HEK293 (cell line): ENCODE results near the gene ZNF783.

Experiments
- CTCF ChIA-PET: fragments of 350-600 bp; formaldehyde crosslinking; extraction: SDS; loops from one replicate; lab custom pipeline; 2021; ENCODE audit warnings: antibody characterized with exemption; lab: Yijun Ruan, JAX
- POLR2A ChIA-PET: fragments of 300-600 bp; formaldehyde crosslinking; extraction: SDS; loops from one replicate; lab custom pipeline; 2020; ENCODE audit warnings: antibody characterized with exemption, inconsistent platforms; lab: Yijun Ruan, JAX
- H3K27ac ChIP-seq: fragments of 200-500 bp; sonication (Bioruptor generic); 2 replicates; pipeline ENCODE4 v1.5.1; 2014; ENCODE audit warnings: low read depth, low read length, control low read depth, inconsistent platforms; ENCODE audit errors: extremely low read depth
- H3K36me3 ChIP-seq, 2 experiments: fragments of 200-500 bp in 1 of 2; sonication (Bioruptor generic) in 1 of 2; 1 replicate in 1 of 2; 2 replicates in 1 of 2; pipeline ENCODE4 v1.5.1; 2014 to 2017; ENCODE audit warnings: inconsistent platforms in 2 of 2, low read length in 2 of 2; ENCODE audit not compliant: control insufficient read depth in 2 of 2, insufficient read depth in 1 of 2
- H3K4me1 ChIP-seq: fragments of 200-500 bp; sonication (Bioruptor generic); 2 replicates; pipeline ENCODE4 v1.5.1; 2014; ENCODE audit warnings: mild to moderate bottlenecking, low read length, inconsistent platforms; ENCODE audit not compliant: control insufficient read depth, insufficient read depth
- H3K4me3 ChIP-seq: 2 replicates; pipeline ENCODE4 v1.5.1; 2011; ENCODE audit warnings: low read depth, mild to moderate bottlenecking, control low read depth, low read length, moderate library complexity
- H3K9me3 ChIP-seq: fragments of 200-500 bp; sonication (Bioruptor generic); 2 replicates; pipeline ENCODE4 v1.5.1; 2014; ENCODE audit warnings: low read depth, low read length, inconsistent platforms; ENCODE audit not compliant: control insufficient read depth, insufficient read depth
- AEBP2 ChIP-seq: fragments of 450-650 bp; formaldehyde crosslinking; IDR thresholded peaks from 2 replicates; pipeline ENCODE4 v1.5.1; 2016; ENCODE audit warnings: missing biosample characterization, missing genetic modification characterization, borderline replicate concordance
- HOXD13 ChIP-seq: sonication (generic); formaldehyde crosslinking; IDR thresholded peaks from 2 replicates; pipeline ENCODE4 v1.8.0; 2022; ENCODE audit warnings: missing genetic modification reagents, borderline replicate concordance
- KLF17 ChIP-seq: fragments of 450-650 bp; formaldehyde crosslinking; IDR thresholded peaks from 2 replicates; pipeline ENCODE4 v1.5.1; 2016; ENCODE audit warnings: missing biosample characterization, missing genetic modification characterization
- KLF8 ChIP-seq: fragments of 450-650 bp; formaldehyde crosslinking; IDR thresholded peaks from 2 replicates; pipeline ENCODE4 v1.5.1; 2016; ENCODE audit warnings: missing biosample characterization, missing genetic modification characterization
- KLF9 ChIP-seq: fragments of 450-650 bp; formaldehyde crosslinking; IDR thresholded peaks from 2 replicates; pipeline ENCODE4 v1.5.1; 2016; ENCODE audit warnings: missing biosample characterization, missing genetic modification characterization, low read depth
- ZFP41 ChIP-seq: fragments of 450-650 bp; formaldehyde crosslinking; IDR thresholded peaks from 2 replicates; pipeline ENCODE4 v1.5.1; 2016; ENCODE audit warnings: missing biosample characterization, missing genetic modification characterization, borderline replicate concordance
- ZNF148 ChIP-seq: fragments of 450-650 bp; formaldehyde crosslinking; IDR thresholded peaks from 2 replicates; pipeline ENCODE4 v1.5.0; 2017; ENCODE audit warnings: missing biosample characterization, missing genetic modification characterization, borderline replicate concordance
- ZNF16 ChIP-seq: fragments of 450-650 bp; formaldehyde crosslinking; IDR thresholded peaks from 2 replicates; pipeline ENCODE4 v1.5.1; 2016; ENCODE audit warnings: low read depth, missing biosample characterization, missing genetic modification characterization
- ZNF19 ChIP-seq: fragments of 450-650 bp; formaldehyde crosslinking; IDR thresholded peaks from 2 replicates; pipeline ENCODE4; 2016; ENCODE audit warnings: missing biosample characterization, missing genetic modification characterization, low read depth
- ZNF292 ChIP-seq: fragments of 450-650 bp; formaldehyde crosslinking; IDR thresholded peaks from 2 replicates; pipeline ENCODE4 v1.5.1; 2016; ENCODE audit warnings: low read depth, missing biosample characterization, missing genetic modification characterization, borderline replicate concordance
- ZNF391 ChIP-seq: fragments of 450-650 bp; formaldehyde crosslinking; IDR thresholded peaks from 2 replicates; pipeline ENCODE4 v1.5.1; 2016; ENCODE audit warnings: low read depth, missing biosample characterization, missing genetic modification characterization, borderline replicate concordance
- ZNF398 ChIP-seq: fragments of 450-650 bp; formaldehyde crosslinking; IDR thresholded peaks from 2 replicates; pipeline ENCODE4 v1.5.1; 2017; ENCODE audit warnings: missing biosample characterization, missing genetic modification characterization
- ZNF423 ChIP-seq: fragments of 450-650 bp; formaldehyde crosslinking; IDR thresholded peaks from 2 replicates; pipeline ENCODE4 v1.5.1; 2016; ENCODE audit warnings: missing biosample characterization, missing genetic modification characterization
- ZNF561 ChIP-seq: fragments of 450-650 bp; IDR thresholded peaks from 2 replicates; pipeline ENCODE4 v1.5.1; 2018; ENCODE audit warnings: missing biosample characterization, missing genetic modification characterization, borderline replicate concordance
- ZNF747 ChIP-seq: fragments of 450-650 bp; formaldehyde crosslinking; IDR thresholded peaks from 2 replicates; pipeline ENCODE4 v1.5.1; 2016; ENCODE audit warnings: missing biosample characterization, missing genetic modification characterization
- ZNF791 ChIP-seq: fragments of 450-650 bp; formaldehyde crosslinking; IDR thresholded peaks from 2 replicates; pipeline ENCODE4 v1.5.1; 2016; ENCODE audit warnings: missing biosample characterization, missing genetic modification characterization
- ZSCAN16 ChIP-seq: fragments of 450-650 bp; formaldehyde crosslinking; IDR thresholded peaks from 2 replicates; pipeline ENCODE4 v1.5.1; 2016; ENCODE audit warnings: missing biosample characterization, missing genetic modification characterization
- ZSCAN4 ChIP-seq: fragments of 450-650 bp; formaldehyde crosslinking; IDR thresholded peaks from 2 replicates; pipeline ENCODE4 v1.5.1; 2017; ENCODE audit warnings: missing biosample characterization, missing genetic modification characterization

Gene ZNF783

GRCh38 chr7:149214020-149214720 lies 47.8 kb upstream of the ZNF783 start:
- POLR2A ChIA-PET, result interaction anchor here (0.7 to 1.6 kb wide), 4 partner anchors 15 to 144 kb away, joined by 4 read pairs; partner anchors contain the start of genes ZNF282 and ZNF783

More at GRCh38 chr7:149214020-149214720, 47.8 kb upstream of the ZNF783 start:
- H3K4me3 ChIP-seq, result no peak overlapping the region
- no peak overlapping the region for H3K27ac ChIP-seq
- CTCF ChIA-PET, result interaction anchor here (0.9 to 1.2 kb wide), 4 partner anchors 17 to 47 kb away, joined by 3 to 5 read pairs (median 4); no protein-coding TSS in a partner anchor
- H3K4me1 ChIP-seq, result no peaks in the 10 kb centered on the region
- H3K9me3 ChIP-seq, result no peaks in the 10 kb centered on the region
- TF ChIP-seq ZSCAN4 (tag by site-specific recombination) (no peak), KLF8 (tag by site-specific recombination) (no peak), AEBP2 (tag by site-specific recombination) (no peak), KLF9 (tag by site-specific recombination) (no peak), ZNF148 (tag by site-specific recombination) (no peak), ZSCAN16 (no peak), ZNF19 (tag by site-specific recombination) (no peak), ZNF292 (no peak), ZNF747 (tag by site-specific recombination) (no peak), KLF17 (tag by site-specific recombination) (no peak), ZNF561 (tag by site-specific recombination) (no peak), ZNF423 (tag by site-specific recombination) (no peak), ZFP41 (tag by site-specific recombination) (no peak), HOXD13 (CRISPR knock-in tag) (no peak), ZNF391 (tag by site-specific recombination) (no peak), ZNF791 (tag by site-specific recombination) (no peak), ZNF16 (tag by site-specific recombination) (no peak), ZNF398 (tag by site-specific recombination) (no peak)
- H3K36me3 ChIP-seq, result peaks cover 43 to 100% of the 10 kb centered on the region in 2 experiments
